NCI-H446 (cell line): ENCODE data around the gene ENTR1.

Source experiments
- DNase-seq, 2 experiments: peaks; one replicate each; lab custom pipeline; 2025; lab: John Stamatoyannopoulos, UW

ENTR1 gene

DNA sequence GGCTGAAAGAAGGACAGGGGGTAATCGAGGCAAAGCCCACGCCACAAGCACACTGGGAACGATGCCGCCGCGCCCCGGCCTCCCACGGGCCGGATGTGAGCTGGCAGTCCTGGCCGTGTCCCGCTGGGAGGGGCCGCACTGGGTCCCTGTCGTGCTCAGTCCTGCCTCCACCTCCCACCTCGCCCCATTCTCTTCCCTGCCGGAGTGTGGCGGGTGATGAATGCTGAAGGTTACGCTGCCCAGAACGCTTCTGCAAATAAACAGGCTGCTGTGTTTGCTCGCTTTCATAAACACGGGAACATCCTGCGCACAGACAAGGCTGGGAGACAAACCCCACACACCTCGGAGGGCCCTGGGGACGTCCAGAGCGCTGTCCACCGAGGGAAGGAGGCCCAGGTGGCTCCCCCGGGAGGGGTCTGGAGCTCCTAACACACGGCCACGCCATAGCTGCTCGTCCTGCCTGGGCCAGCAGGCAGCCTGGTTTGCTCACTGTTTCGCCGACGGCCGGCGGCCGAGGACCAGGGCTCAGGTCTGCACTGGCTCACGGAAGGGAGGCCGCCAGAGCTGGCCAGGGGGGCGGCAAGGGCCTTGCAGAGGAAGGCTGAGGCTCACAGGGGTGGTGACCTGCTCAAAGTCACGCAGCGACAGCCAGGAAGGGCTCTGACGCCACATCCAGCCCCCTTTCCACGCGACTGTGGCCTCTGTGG, 49.2 kb downstream of the ENTR1 start:
- no peak for DNase-seq

DNA sequence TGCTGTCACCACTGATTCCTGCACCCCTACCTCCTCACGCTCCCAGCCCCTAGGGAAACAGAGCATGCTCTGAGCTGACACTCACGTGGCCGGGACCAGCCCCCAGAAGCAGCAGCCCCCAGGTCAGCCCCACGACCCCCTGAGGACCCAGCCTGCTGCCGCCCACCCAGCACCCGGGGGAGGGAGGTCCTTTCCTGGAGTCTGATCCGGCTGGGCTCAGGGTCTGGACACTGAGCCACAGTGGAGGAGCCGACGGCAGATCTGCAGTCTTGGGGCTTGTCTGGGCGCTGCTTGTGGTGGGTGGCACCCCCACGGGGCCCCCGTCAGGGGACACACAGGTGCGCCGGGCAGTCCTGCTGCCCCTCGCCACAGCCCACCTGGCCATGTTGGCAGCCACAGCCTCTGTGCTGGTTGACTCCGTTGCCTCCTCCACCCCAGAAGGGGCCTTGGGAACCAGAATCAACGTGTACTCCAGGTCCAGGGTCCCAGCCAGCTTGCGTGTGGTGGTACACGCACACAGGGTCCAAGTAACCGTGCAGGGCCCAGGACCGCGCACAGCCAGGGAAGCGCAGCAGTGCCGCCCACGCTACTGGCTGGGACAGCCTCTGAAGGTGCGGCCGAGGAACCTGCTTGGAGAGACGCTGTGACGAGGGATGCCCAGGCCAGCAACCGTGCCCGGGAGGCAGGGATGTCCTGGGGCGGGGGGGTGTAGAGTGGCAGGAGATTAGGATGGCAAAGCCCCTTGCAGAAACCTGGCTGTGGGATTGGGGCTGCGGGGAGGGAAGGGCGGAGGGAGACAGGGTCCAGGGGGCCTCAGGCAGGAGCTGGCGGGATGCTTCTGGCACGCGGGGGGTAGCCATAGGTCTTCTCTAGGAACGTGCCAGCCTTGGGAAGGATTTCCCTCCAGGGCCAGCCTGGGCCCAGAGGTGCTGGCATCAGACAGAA, 50.4 kb downstream of the ENTR1 start:
- DNase-seq: no peak

DNA sequence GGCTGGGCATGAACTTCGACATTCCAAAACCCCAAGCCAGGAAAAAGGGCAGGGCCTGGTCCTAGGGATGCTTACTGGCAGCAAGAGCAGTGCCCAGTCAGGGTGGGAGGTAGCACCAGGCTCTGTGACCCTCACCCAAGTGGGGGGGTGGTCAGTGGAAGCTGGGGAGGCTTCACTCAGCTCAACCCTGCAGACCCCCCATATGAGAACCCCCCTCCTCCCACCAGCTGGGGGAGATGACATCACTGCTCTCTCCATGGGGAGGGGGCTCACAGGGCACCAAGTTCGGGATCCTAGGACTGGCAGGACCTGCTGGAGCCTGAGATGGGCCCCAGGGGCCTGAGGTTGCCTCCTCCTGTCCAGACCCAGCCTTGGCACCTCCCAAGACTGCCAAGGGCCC, 51.5 kb downstream of the ENTR1 start:
- DNase-seq: no peak

DNA sequence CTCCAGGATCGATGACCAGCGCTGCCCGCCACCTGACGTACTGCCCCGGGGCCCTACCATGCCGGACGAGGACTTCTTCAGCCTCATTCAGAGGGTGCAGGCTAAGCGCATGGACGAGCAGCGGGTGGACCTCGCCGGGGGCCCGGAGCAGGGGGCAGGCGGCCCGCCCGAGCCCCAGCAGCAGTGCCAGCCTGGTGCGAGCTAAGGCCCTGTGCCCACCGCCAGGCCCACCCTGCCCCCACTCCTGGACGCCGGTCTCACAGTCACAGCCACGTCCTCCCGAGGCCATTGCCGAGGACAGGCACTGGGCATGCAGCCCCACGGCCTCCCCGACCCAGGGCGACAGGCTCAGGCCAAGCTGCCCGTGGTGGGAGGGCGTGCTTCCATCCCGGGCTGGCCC, 52.4 kb downstream of the ENTR1 start:
- DNase-seq: no peak

DNA sequence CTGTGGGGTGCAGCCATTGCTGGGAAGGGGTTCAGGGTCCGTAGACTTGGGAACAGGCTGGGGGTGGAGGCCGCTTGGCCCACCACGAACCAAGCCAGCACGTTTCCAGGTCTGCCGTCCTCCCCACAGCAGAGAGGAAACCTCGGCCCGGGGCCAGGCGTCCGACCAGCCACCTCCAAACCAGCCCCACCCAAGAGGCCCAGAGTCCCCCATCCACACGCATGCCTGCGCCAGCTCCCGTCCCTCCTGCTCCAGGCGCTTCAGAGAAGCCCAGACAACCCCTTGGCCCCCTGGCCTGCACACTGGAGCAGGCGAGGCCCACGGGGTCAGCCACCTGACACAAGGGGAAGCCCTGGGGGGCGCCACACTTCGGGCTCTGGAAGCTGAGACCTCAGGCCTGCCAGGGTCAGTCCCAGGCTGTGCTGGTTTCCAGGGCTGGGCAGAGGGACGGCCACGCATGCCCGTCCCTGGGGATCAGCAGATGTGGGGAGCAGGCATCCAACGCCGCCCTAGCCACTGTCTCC, 53.1 kb downstream of the ENTR1 start:
- no peak for DNase-seq

DNA sequence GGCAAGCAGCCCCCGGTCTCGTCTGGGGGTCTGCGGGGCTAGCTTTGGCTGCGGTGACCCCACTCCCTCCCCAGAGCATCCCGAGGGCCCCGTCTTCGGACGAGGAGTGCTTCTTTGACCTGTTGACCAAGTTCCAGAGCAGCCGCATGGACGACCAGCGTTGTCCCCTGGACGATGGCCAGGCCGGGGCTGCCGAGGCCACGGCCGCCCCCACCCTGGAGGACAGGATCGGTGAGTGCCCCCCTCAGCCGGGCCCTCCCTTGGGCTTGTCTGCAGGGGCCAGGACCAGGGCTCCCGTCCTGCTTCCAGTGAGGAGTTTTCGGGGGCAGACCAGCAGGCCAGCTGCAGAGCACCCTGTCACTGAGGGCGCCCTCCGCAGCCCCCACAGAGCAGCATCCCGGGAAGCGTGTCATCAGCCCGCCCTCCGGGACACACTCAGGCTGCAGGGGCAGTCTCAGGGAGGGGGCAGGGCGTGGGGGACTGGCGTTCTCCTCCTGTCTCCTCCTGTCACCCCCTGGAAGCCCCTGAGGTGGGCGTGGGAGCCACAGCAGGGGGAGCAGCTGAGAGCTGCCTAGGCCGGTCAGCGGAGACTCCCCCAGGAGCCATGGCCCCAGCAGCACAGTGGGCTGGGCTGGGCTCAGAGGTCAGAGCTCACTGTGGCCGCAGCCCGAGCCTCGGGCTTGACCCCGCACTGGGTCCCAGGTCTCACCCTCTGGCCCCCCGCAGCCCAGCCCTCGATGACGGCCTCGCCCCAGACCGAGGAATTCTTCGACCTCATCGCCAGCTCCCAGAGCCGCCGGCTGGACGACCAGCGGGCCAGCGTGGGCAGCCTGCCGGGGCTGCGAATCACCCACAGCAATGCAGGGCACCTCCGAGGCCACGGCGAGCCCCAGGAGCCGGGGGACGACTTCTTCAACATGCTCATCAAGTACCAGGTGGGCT, 54.5 kb downstream of the ENTR1 start:
- DNase-seq: no peak

DNA sequence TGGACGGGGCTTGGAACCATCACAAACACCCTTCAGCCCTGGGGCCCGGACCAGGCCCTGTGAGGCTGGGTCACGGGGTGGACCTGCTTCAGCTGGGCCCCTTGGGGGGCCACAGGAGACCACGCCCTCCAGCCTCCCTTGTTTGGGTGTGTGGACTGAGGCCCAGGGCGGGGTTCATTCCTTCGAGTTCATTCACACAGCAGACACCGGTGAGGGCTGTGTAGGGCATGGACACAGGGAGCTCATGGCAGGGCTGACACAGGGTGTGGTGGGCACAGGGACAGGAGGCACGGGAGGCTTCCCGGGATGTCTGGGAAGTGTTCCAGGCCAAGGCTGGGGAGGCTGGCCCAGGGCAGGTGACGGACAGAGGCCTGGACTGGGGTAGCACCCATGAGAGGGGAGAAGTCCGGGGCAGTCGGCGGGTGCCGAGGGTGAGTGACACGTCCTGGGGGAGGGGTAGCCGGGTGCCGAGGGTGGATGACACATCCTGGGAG, 55.8 kb downstream of the ENTR1 start:
- DNase-seq: no peak

DNA sequence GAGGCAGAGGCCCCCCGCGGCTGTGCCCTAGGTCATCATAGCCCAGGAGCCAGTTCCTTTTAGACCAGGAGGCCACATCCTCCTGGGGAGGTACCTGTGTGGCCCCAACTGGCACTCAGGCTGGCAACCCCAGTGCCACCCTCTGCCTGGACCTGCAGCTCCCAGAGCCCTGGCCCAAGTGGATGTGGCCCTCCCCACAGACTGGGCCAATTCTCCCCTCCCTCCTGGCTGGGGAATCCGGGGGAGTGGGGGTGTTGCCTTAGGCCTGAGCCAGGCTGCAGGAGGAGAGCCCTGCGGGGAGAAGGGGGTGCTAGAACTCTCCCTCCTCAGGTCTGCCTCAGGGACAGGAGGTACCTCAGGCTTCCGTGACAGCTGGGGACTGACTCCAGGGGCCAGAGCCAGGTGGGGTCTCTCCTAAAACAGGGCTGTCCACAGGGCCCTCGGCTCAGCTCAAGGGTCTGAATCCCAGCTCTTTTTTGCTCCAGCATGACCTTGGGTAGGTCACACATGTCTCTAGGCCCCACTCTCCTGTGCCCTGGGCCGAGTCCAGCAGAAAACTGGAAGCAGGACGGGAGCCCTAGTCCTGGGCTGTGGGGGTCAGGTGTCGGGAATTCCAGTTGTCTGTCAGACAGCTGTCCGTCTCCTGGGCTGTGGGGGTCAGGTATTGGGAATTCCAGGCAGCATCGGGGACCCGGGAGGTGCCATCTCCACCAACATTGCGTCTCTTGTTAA, 56.5 kb downstream of the ENTR1 start:
- DNase-seq: no peak

DNA sequence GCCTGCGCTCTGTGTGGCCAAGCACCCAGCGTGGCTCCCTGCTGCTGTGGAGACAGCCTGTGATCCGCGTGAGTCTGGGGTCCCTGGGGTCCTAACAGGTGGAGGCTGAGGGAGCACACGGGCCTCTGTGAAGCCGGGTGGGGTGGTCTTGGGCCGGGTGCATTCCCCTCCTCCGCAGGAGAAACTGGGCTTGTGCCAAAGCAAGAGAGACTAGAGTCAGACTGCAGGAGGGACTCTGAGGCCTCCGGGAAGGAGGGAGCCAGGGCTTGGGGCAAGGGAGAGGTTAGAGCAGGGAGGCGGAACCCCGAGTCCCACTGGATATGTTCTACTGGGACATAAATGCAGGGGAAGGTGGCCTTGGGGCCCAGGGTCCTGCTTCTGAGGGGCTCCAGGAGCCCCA, 57.3 kb downstream of the ENTR1 start:
- no peak for DNase-seq

DNA sequence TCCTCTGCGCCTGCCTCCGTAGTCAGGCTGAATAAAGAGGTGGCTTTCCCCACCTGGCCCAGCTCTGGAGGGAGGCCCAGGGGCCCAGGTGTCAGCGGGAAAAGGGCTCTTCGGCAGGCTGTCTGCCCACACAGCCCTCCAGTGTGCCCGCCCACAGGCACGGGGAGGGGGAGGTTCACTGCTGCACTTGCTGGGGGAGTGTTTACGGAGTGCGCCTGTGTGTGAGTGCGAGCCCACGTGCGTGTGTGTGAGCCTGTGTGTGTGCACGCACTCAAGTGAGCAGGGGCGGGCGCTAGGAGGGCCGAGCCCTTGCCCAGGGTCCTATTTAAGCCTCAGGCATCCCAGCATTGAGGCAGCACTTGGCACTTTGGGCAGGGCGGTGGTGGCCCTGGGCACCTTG, 57.7 kb downstream of the ENTR1 start:
- DNase-seq: no peak
